GM19397 (cell line): ENCODE results near the gene TMEM154.

Source experiments
- ATAC-seq: cut with Tn5 transposase; IDR thresholded peaks from one replicate; pipeline ENCODE4 v1.9.1; 2021; ENCODE audit warnings: mild to moderate bottlenecking, moderate library complexity; ENCODE audit not compliant: unreplicated experiment

Gene TMEM154

DNA sequence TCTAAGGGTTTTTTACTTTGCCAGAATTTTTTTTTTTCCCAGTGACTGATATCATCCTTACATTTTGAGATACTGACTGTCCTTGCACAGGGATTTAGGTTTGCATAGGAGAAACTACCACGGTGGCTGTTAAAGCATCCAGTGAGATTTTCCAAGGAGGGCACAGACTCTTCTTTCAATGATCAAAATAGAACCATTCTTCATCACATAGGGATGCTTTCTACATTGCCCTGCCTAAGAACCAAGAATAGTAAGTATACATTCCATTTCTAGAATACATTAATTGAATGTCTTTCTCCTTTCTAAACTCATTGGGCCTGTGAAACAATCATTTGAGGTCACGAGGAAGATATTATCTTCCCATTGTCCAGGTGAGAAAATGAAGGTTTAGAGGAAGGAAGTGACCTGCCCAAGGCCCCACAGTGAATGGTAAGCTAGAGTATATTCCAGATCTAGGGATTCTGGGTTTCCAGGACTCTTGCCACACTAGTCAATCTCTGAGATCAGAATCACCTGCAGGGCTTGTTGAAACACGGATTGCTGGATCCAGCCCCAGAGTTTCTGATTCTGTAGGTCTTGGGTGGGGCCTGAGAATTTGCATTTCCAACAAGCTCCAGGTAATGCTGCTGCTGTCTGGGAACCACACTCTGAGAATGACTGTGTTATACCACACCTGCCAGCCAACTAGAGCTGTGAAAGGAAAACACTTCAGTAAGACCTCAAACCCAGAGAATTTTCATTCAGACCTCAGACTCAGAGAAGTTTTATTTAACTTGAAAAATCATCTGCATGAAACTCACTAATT lies 17.7 kb upstream of the TMEM154 start:
- ATAC-seq, result no peak

DNA sequence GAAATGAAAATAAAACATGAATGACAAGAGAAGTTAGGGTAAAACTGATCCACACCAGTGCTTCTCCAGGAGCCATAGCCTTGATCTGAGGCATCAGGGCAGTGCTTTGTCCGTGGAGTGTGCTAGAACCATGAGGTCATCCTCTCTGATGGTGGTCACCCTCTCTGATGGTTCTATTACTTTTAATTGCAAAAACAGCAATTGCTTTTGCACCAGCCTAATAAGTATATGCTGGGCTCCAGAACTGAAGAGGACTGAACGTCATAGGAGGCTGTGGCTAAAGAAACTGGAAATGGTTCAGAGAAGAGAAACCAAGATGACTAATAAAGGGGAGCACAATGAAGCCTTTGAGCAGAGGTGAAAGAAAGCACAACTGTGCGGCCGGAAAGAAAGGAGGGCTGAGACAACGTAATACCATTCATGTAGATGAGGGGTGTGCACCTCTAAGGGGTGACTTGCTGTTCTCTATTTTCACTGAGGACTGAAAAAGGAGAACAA lies 17.0 kb upstream of the TMEM154 start:
- ATAC-seq, result peak; percentile 99

DNA sequence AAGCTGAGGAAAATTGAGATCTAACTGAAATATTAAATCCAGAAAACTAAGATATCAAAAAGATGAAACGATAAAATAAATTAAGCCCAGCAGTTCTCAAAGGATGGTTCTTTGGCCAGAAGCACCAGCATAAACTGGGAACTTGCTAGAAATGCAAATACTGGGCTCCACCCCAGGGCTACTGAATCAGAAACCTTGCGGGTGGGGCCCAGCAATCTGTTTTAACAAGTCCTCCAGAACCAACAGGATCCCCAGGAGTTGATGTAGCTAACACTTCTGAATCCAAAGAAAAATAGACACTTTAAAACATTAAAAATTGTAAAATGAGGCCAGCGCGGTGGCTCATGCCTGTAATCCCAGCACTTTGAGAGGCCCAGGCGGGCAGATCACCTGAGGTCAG lies 14.1 kb upstream of the TMEM154 start:
- no peak for ATAC-seq

DNA sequence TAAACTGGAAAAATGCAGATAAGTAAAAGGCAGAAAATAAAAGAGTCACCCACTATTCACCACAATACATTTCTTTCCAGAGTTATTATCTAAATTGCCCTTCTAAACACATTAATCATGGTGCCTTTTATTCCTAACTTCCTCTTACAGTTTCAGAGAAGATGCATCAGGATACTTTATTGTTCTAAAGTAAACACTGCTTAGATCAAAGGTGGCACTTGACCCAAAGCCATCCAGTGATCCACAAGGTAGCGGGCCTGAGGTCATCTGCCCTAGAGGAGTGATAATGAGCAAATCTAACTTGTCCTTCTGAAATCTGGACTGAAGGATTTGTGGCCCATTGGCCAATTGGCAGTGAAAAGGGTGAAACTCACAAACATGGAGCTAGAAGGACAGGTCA lies 12.0 kb upstream of the TMEM154 start:
- no peak for ATAC-seq

DNA sequence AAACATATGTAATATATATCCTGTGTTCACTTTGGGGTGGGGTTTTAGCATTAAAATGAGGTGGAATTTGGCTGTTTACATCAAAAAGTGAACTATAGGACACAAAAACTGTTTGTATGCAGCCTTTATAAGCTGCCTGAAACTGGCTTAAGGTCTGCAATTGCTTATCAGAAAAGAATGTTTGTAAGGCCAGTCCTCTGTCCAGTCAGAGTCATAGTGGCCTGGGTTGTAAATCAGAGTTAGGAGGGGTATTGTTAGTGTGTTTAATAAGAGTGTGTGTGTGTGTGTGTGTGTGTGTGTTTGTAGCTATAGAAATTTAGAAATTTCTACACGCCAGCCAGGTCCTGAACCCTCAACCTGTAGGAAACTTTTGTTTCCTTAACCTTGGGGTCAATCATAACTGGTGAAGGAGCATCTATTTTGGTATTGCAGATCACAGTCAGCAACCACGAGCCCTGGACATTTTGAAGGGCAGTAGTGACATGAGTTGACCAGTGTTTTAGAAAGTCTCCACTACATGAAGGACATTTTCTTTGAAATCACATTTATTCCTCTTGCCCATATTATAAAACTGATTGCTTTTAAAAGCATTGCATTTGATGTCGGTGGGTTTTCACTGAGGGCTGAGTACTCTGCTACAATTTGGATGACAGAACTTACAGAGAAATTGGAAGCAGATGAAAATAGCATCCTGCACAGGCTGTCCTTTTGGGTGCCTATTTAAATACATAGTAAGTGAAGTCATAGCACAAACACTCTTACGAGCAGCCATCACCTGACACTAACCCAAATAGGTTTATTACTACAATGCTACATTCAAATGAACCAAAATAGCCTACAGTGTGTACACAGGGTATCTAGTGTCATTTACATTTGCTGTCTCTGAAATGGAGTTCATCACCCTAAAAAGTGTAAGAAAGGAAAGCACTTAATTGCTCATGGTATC lies 11.2 kb upstream of the TMEM154 start:
- ATAC-seq, result no peak

DNA sequence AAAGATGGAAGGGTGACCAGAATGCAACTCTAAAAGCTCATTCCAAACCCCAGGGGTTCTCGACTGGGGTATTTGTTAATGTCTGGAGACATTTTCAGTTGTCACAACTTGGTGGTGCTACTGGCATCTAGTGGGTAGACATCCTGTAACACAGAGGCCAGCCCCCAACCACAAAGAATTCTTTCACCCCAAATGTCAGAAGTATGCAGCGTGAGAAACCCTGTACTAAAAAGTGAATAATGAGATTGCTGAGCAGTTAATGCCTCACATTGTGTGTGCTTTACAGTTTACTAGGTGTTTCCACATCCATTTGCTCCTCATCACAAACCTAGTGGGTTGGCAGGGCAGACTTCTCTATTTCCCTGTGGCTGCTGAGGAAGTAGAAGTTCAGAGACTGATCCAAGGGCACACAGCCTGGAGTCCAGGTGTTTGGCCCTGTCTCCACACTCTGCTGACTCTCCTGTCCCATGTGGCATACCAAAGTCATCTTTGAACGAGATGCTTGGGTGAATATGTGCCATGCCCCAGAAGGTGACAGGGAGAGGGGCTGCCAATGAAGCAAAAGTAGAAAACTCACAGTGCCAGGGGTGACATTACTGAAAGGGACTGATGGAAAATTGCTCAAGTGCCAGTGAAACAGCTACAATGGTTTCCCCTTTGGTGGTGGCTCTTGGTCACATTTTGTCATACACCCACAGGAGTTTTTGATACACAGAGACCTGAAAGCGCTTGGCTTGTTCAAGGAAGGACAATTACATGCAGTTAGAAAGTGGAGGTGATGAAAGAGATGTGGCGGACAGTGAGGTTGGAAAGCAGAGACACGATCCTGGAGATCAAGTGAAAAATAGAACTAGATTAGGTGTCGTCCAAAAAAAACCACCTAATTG lies 10.1 kb upstream of the TMEM154 start:
- no peak for ATAC-seq

DNA sequence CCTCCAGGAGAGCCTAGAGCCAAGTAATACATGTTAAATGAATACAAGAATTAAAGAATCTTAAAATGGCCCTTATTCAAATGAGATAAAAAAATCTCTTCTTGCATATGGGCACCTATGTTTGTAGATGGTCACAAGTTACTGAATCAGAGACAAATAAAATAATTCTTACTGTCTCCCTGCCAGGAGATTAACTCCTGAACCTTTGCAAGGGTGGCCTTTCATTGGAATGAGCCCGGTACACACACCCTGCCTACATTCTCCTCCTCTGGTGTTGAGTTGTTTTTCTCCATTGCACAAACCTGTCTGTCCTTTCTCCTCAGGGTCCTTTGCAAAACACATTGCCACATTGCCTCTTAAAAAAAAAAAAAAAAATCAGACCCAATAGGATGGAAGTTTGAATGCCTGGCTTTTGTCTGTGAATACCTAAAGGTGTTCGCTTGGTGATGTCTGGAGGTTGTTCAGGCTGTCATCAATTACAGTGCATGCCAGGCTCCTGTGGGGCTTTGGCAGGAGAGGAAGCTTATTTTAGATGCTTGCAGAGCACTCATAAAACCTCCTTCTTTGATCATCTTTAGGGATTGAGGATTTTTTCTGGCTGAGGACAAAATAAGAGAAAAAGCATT lies 8.3 kb upstream of the TMEM154 start:
- no peak for ATAC-seq

DNA sequence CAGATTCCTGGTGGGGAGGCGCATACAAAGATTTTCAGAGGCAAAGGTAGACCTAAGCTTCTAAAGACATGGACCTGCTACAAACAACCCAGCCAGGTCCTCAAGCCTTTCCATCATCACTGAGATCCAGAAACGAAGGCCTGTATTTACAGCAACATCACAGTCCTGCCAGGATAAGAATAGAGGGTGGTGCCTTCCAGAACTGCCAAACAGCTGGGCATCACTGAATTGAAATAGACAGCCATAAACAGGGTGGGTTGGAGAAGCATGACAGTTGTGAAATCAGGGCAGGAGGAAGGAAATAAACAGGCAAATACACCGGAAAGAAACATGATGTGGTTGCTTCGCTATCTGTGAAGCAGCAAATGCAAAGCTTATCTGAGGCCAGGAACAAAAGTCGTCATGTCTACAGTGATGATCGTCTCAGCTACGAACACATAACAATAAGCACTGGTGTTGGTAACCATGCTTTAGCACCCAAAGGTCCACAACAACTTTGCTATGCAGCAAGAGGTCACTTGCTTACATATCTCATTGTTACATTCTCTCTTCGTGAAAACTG lies 6.7 kb upstream of the TMEM154 start:
- no peak for ATAC-seq

DNA sequence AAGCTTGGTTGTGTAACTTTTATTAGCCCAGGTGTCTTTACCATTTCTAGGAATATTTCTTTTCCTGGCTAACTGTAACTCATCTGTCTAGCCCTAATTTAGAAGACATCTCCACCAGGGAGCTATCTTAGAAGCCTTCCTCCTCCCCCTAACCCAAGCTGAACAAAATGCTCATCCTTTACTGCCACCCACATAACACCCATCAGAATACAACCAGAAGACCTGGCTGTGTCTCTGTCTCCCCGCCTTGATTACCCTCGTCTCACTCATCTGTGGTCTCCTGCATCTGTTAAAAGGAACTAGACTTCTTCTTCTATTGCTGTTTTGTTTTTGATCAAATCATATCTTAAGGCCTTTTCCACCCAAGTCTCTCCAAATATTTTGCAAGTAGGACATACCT lies 4.8 kb upstream of the TMEM154 start:
- no peak for ATAC-seq

DNA sequence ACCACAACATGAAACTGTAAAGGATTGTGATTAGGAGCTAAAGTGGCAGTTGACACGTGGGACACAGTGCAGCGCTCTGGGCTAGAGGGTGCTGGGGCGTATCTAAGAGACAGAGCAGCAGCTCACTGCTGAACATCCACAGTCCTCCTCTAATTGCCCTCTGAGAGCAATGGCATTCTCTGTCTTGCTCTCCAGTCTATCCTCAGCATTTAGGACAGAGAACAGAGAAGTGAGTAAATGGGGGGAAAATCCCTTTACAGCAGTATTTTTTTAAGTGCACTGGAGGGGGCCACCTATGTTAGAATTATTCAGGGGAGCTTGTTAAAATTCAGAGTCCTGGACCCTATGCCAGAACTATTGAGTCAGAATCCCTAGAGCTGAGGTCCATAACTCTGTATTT lies 4.2 kb upstream of the TMEM154 start:
- peak; percentile 42 for ATAC-seq

DNA sequence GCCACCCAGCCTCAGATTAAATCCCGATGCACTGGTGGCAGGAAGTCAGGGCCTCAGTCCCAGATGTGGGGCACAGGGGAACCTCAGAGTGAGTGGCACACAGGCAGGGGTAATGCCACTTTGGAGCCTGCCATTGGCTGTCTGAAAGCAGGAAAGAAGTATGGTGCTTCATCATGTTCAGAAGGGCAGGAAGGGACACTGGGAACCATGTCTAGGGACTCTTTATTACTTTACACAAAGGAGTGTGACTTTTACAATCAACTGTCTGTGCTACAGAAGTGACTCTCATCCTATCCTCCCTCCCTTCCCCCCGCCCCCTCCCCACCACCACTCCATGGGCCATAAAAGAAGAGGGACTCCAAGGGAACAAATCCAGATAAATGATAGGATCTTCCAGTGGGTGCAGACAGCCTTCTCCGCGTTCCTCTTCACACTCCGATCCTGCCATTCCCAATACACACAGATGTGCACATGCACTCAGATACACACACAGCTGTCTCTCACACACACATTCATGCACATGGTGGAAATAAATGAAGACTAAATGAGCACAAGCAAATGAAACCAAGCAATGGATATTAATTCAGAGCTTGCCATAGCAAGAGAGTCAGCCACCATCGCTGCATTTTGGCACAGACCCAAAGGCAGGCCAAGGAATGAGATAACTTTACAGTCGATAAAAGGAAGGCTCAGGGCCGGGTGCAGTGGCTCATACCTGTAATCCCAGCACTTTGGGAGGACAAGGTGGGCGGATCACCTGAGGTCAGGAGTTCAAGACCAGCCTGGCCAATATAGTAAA lies 2.5 kb upstream of the TMEM154 start:
- no peak for ATAC-seq

DNA sequence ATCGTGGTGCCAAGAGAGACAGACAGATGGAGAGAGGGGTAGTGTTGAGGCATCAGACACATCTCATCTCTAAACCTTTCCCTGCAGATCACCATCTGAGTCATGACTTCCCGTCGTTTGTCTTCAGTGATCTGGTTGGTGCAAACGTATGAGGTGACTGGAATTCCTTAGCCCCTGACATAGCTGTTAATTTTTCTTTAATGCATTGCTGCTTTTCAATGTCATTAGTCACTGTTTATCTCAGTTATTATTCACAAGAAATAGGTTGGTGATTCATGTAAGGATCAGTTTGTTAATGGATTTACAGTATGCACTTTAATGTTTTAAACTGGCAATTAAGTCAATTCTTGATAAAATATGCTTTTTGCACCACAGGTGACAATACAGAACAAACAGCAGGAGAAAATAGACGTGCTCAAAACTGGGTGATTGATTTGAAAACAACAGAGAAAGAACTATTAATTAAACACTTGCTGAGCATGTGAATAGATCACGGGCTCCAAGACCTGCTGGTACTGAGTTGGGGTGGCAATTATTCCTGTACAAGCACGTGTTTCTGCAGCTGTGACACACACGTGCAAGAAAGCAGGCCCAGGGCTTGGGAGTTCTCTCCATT lies 1.3 kb upstream of the TMEM154 start:
- no peak for ATAC-seq

DNA sequence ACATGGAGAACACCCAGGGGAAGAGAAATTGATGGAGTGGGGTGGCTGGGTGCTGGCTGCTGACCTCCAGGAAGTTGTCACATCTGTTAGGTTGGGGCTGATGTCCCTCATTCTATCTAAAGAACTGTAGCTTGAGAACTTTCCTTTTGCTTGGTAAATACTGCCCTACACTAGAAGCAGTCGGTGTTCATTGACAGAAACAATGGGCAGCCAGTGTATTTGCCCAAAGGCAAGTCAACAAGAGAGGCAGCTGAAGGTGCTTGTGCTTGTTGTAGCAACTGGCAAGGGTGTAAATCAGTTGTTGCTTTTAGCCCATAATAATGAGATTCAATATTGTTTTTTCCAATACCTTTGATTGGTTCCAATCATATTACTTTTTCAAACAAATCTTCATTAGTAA lies 956 bp downstream of the TMEM154 start:
- no peak for ATAC-seq

DNA sequence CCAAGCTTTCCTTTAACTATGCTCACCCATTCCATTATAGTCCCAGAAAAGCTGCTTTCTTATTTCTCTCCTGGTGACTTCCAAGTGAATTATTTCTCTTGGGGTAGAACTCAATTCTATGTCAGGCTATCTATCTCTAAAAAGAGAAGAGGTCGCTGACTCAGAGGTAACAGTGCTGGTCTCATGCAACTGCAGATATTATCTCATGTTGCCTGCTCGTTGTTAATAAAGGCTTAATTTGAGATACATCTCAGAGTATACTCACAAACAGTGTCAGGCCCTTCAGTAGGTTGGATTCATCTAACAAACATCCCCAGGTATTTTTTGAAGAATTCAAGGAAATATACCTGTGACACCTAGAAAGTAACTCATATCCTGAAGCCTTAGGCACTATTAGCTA lies 2.7 kb downstream of the TMEM154 start:
- no peak for ATAC-seq

DNA sequence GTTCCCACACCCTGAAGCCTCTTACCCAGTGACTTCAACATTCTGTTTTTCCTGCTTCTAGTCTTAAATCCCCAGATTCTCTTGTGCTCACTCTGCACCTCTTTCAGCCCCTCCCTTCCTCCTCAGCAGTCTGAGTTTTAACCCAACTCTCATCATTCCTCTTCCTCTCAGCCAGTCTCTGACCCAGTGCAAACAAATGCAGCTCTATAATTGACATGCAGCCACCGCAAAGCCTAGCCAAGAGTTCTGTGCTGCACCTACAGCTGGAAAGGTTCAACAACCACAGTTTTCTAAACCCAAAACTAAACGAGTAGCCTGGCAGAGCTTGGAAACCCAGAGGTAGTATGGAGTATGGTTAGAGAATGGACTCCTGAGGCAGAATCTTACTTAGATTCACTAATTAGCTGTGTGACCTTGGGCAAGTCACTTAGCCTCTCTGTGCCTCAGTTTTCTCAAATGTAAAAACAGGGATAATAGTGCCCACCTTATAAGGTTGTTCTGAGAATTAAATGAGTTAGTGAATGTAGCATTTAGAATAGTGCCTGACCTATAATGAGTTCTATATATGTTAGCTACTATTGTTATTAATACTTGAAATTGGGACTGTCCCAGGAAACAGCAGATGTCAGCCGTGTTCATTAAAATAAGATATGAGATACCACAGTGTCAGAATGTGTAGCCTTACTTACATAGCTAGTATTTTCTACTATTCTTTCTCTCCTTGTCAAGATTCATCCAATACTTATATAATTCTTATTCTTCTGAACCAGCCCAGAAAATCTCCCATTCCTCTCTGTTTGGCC lies 3.5 kb downstream of the TMEM154 start:
- peak; percentile 34 for ATAC-seq

DNA sequence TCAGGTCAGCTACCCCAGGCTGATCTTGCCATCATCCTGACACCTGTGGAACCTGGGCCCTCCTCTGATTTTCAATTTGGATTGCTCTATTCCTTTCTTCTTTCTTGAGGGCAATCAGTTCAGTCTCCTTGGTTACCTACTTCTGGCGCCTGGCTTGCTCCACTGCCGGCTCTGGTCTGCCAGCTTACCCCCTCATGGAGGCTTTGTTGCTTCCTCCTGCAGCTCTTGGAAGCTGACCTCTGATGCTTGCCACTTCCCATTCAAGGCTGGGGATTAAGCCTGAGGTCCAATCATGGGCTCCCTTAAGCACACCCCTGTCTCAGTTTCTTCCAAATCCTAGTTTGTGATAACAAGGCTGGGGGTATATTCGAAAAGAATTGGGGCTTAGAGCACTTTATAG lies 5.4 kb downstream of the TMEM154 start:
- ATAC-seq, result no peak

DNA sequence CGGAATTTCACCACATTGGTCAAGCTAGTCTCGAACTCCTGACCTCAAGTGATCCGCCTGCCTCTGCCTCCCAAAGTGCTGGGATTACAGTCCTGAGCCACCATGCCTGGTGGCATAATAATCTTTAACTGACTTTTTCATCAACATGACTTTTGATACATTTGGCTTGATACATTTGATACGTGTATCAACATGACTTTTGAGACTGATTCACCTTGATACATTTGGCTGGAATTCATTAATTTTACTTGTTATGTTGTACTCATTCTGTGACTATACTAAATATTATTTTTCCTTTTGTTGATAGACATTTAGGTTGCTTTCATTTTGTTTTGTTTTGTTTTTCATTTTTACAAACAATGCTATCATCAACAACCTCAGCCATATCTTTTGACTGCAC lies 6.3 kb downstream of the TMEM154 start:
- no peak for ATAC-seq
